Neural crest cell (in vitro differentiated cells): ENCODE results near the gene SMARCD1. TPM values are rescaled to one million over a fixed set of nuclear protein-coding genes. Genes with fewer than 3 reads are reported as not detected.
"Not testable (repeated sequence)": the region's sequence is repeated elsewhere in the genome, so short reads cannot be mapped to it uniquely, and the experiment has no call there.

ENCODE experiments used
- DNase-seq: peaks from one replicate; pipeline ENCODE4 v3.0.0; 2021; ENCODE audit warnings: low read depth, mixed read lengths, low spot score
- H3K27ac Mint-ChIP-seq: one replicate; pipeline ENCODE4 v1.8.0; 2021; ENCODE audit warnings: mild to moderate bottlenecking, mixed read lengths; ENCODE audit not compliant: unreplicated experiment
- H3K27me3 Mint-ChIP-seq: 2 replicates; pipeline ENCODE4 v1.8.0; 2021; ENCODE audit warnings: low read depth, mild to moderate bottlenecking, mixed read lengths
- H3K36me3 Mint-ChIP-seq: 2 replicates; pipeline ENCODE4 v1.8.0; 2021; ENCODE audit warnings: low read depth, mild to moderate bottlenecking, mixed read lengths
- H3K4me1 Mint-ChIP-seq: 2 replicates; pipeline ENCODE4 v1.8.0; 2021; ENCODE audit warnings: mixed read lengths
- H3K4me3 Mint-ChIP-seq: one replicate; pipeline ENCODE4 v1.8.0; 2021; ENCODE audit warnings: mild to moderate bottlenecking, mixed read lengths
- H3K9me3 Mint-ChIP-seq: 2 replicates; pipeline ENCODE4 v1.8.0; 2021; ENCODE audit warnings: mixed read lengths
- total RNA-seq: library from RNA; stranded (reverse); gene quantifications from 2 replicates; pipeline ENCODE4 v1.2.1, GENCODE V29; 2021
- TF ChIP-seq, protein P1 (sequence below): fragments of 200-600 bp; sonication (generic); conservative IDR thresholded peaks from 2 replicates; pipeline ENCODE4 v1.5.0; 2021; ENCODE audit warnings: antibody characterized with exemption, mild to moderate bottlenecking

SMARCD1 gene
- total RNA-seq, 1 donor from 2014 or later: 187 TPM

DNA sequence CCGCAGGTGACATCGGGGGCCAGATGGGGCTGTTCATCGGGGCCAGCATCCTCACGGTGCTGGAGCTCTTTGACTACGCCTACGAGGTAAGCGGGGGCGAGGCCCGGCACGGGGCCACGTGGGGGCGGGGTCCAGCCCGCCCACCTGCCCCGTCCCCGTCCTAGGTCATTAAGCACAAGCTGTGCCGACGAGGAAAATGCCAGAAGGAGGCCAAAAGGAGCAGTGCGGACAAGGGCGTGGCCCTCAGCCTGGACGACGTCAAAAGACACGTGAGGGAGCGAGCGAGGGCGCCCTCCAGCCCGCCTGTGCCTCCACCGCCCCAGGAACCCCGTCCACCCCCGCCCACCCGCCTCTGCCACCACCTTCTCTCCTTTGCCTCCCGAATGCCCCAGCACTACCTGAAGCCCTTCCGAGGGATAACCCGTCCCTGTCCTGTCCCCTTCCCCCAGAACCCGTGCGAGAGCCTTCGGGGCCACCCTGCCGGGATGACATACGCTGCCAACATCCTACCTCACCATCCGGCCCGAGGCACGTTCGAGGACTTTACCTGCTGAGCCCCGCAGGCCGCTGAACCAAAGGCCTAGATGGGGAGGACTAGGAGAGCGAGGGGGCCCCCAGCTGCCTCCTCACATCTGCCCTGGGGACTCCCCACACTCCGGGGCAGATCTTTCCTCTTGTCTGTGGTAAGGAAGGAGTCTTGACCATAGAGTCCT lies 3.9 kb upstream of the SMARCD1 start:
- Mint-ChIP-seq H3K27me3 (no peaks in the 10 kb centered on the region), H3K4me3 (peak overlapping the region; percentile 38), H3K4me1 (peaks cover 20% of the 10 kb centered on the region), H3K36me3 (no peaks in the 10 kb centered on the region), H3K27ac (no peak overlapping the region), H3K9me3 (no peaks in the 10 kb centered on the region)
- no peak for DNase-seq
- TF ChIP-seq, protein P1, sequence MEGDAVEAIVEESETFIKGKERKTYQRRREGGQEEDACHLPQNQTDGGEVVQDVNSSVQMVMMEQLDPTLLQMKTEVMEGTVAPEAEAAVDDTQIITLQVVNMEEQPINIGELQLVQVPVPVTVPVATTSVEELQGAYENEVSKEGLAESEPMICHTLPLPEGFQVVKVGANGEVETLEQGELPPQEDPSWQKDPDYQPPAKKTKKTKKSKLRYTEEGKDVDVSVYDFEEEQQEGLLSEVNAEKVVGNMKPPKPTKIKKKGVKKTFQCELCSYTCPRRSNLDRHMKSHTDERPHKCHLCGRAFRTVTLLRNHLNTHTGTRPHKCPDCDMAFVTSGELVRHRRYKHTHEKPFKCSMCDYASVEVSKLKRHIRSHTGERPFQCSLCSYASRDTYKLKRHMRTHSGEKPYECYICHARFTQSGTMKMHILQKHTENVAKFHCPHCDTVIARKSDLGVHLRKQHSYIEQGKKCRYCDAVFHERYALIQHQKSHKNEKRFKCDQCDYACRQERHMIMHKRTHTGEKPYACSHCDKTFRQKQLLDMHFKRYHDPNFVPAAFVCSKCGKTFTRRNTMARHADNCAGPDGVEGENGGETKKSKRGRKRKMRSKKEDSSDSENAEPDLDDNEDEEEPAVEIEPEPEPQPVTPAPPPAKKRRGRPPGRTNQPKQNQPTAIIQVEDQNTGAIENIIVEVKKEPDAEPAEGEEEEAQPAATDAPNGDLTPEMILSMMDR: no peak

DNA sequence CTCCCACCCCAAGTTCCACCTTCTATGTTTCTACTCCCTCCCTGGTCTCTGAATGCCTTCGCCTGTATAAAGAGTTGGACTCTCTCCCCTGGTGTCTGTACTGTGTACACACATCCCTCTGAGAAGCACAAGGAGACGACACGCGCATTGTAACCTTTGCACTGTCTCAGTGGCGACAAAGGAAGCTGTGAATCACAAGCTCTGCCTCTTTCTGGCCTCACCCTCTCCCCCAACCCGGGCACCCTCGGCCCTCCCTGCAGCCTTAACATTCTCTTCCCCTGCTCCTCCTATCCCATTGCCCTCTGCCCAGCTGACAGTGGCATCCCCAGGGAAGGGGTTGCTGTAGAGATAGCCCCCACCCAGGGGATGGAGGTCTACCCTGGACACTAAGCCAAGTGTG lies 2.5 kb upstream of the SMARCD1 start:
- TF ChIP-seq, protein P1: no peak
- H3K9me3 Mint-ChIP-seq: no peaks in the 10 kb centered on the region
- DNase-seq: no peak
- H3K27ac Mint-ChIP-seq: peak overlapping the region; percentile 58
- no peaks in the 10 kb centered on the region for H3K27me3 Mint-ChIP-seq
- H3K4me1 Mint-ChIP-seq: peaks cover 31% of the 10 kb centered on the region
- H3K36me3 Mint-ChIP-seq: no peaks in the 10 kb centered on the region
- H3K4me3 Mint-ChIP-seq: peak overlapping the region; percentile 75

- TF ChIP-seq, protein P1: no peak
- Mint-ChIP-seq H3K27ac (peak overlapping the region; percentile 1), H3K9me3 (no peaks in the 10 kb centered on the region), H3K4me1 (peaks cover 37% of the 10 kb centered on the region), H3K4me3 (peak overlapping the region; percentile 85), H3K27me3 (no peaks in the 10 kb centered on the region), H3K36me3 (no peaks in the 10 kb centered on the region)
- DNase-seq: no peak
Measured at GRCh38 chr12:50083301-50083700, 1.8 kb upstream of the SMARCD1 start.

DNA sequence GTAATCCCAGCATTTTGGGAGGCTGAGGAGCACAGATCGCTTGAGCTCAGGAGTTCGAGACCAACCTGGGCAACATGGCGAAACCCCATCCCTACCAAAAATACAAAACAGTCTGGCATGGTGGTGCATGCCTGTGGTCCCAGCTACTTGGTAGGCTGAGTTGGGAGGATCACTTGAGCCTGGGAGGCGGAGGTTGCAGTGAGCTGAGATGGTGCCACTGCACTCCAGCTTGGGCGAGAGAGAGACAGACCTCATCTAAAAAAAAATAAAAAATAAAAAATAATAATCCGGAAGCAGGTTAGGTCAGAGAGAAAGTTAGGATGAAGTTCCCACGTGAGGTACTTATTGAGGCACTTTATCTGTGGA lies 750 bp upstream of the SMARCD1 start:
- not testable (repeated sequence) for DNase-seq, H3K9me3 Mint-ChIP-seq, H3K36me3 Mint-ChIP-seq, H3K27me3 Mint-ChIP-seq
- Mint-ChIP-seq H3K27ac (peak overlapping the region; percentile 95), H3K4me3 (peak overlapping the region; percentile 97), H3K4me1 (peaks cover 40% of the 10 kb centered on the region)

- peak overlapping the region; percentile 97 for H3K4me3 Mint-ChIP-seq
- H3K27me3 Mint-ChIP-seq: no peaks in the 10 kb centered on the region
- TF ChIP-seq, protein P1: no peak
- H3K4me1 Mint-ChIP-seq: peaks cover 40% of the 10 kb centered on the region
- DNase-seq: no peak
- no peaks in the 10 kb centered on the region for H3K9me3 Mint-ChIP-seq
- H3K27ac Mint-ChIP-seq: peak overlapping the region; percentile 91
- H3K36me3 Mint-ChIP-seq: peaks cover 3% of the 10 kb centered on the region
Measured at GRCh38 chr12:50085615-50086072, 502 bp downstream of the SMARCD1 start.

GRCh38 chr12:50086148-50086547 lies 1.0 kb downstream of the SMARCD1 start:
- Mint-ChIP-seq H3K4me3 (peak overlapping the region; percentile 97), H3K27me3 (no peaks in the 10 kb centered on the region), H3K27ac (no peak overlapping the region), H3K4me1 (peaks cover 40% of the 10 kb centered on the region), H3K36me3 (peaks cover 6% of the 10 kb centered on the region), H3K9me3 (no peaks in the 10 kb centered on the region)
- DNase-seq: no peak
- TF ChIP-seq, protein P1: no peak
